ENCODE data around the gene ARHGAP36.

Gene ARHGAP36

GRCh38 chrX:131136776-131137175 lies 78.6 kb downstream of the ARHGAP36 start:
- no peak for TF ChIP-seq CTCF (conservative IDR thresholded peaks at IDR 0.05; ENCODE audit: low read depth, low read length)
- no peak overlapping the region for H3K4me3 ChIP-seq (ENCODE audit: low read length)
- no peak for DNase-seq (ENCODE audit: low read depth)

- no peak for TF ChIP-seq CTCF (conservative IDR thresholded peaks at IDR 0.05; ENCODE audit: low read depth, low read length)
- no peak for DNase-seq (ENCODE audit: low read depth)
- H3K4me3 ChIP-seq (ENCODE audit: low read length): no peak overlapping the region
These were observed 80.9 kb downstream of the ARHGAP36 start for GRCh38 chrX:131139072-131139471.

Data from retinal pigment epithelial cell (primary cell).